ENCODE results near the gene C1orf56.

The C1orf56 gene

DNA sequence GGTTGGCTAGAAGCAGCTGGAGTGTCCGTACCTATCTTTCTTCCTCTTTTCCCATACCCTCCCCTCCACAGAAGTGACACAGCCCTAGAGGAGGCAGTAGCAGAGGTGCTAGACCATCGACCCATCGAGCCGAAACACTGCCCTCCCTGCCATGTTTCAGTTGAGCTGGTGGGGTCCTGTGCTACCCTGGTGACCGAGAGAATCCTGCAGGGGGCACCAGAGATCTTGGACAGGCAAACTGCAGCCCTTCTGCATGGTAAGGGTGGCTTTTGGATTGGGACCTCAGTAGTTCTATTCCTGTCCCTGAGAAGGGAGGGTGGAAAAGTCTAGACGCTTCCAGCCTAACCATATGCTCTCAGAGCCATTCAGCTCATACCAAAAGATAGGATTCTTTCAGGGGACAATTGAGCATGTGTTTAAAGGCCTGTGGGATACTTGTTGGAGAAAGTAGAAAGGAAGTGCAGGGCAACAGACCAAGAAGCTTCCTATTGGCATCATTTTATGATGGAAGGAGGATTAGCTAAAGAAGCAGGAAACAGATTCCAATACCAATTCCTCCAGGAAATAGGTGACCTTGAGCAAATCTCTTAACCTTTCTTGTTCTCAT, 22.9 kb upstream of the C1orf56 start:
- peak; percentile 53 for DNase-seq (ENCODE audit: low read depth)

DNA sequence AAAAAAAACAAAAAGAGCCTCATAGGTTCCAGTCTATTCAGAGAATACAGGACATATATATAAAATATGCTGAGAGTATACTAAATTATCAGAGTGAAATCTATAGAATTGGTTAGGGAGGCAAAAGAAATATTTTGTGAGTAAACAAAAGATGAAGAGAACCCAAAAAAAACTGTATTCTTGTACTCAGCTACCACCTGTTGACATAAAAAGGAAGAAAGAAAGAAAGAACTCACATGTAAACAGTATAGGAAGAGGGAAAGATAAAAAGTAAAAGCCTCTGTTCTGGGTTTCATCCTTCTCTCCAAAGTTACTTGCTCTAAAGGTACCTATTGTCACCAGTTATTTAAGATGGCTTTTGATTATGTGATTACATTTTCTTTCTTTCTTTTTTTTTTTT, 21.1 kb upstream of the C1orf56 start:
- no peak for DNase-seq (ENCODE audit: low read depth)

DNA sequence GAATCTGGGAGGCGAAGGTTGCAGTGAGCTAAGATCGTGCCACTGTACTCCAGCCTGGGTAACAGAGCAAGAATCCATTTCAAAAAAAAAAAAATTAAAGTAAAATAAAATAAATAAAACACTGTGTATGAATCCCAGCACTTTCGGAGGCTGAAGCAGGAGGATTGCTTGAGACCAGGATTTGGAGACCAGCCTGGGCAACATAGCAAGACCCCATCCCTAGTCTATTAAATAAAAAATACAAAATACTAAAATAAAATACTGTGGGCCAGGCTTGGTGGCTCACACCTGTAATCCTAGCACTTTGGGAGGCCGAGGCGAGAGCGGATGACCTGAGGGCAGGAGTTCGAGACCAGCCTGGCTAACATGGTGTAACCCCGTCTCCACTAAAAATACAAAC, 15.4 kb upstream of the C1orf56 start:
- DNase-seq (ENCODE audit: low read depth), result no peak

DNA sequence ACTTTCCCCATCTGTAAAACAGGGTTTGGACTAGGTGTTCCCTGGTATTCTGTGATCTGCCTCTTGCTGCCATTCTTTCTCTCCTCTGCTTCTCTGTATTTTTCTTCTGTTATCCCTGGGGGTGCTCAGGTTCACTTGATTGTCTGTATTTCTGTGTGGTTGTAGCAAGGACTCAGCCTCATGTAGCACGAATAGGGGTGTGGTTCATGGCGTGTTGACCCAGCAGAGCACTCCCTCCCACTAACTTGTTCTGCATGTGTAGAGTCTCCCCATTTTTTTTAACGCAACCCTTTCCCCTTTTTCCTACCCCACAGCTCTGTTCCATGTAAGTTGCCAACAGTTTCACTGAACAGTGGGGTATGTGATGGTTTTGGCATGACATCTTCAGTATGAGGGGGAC, 12.4 kb upstream of the C1orf56 start:
- DNase-seq (ENCODE audit: low read depth), result no peak

DNA sequence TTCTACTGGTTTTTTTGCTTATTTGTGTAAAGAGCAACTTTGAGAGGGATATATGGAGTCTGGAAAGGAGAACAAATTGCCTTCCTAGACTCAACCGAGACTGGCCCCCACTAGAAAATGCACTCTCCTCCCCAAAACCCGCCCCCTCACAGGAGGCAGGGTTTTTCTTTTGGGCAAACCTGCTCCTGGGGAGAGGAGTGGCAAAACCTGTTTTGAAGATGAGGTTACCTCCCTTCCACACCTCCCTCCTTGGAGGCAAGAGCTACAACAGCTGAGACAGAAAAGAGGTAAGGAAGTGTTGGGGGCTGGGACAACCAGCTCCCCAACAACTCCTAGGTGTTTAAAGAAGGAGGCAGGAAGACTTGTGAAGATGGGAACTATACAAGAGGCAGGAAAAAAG, 11.2 kb upstream of the C1orf56 start, which contains the start of gene BNIPL:
Gene BNIPL (plus strand): TSS at position 231 of the 400 bp plus-strand sequence. CDS start 140 bp downstream, at position 371.
- no peak for DNase-seq (ENCODE audit: low read depth)

DNA sequence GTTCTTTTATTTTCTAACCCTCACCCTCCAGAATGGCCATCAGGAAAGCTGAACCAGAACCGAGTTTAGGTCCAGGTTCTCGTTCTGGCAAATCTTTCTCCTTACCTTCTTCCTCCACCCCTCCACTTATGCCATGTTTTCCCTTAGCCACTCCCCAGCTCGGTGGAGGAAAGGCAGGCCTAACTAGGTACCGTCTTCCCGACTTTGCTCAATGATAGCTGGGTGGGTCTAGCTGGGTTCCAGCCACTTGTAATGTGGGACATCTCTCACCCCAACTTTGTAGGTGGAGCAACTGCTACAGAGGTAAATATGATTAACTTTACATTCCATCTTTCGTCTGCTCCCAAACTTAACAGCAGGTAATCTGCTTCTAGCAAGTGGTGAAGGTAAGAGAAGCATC, 10.5 kb upstream of the C1orf56 start:
- no peak for DNase-seq (ENCODE audit: low read depth)

DNA sequence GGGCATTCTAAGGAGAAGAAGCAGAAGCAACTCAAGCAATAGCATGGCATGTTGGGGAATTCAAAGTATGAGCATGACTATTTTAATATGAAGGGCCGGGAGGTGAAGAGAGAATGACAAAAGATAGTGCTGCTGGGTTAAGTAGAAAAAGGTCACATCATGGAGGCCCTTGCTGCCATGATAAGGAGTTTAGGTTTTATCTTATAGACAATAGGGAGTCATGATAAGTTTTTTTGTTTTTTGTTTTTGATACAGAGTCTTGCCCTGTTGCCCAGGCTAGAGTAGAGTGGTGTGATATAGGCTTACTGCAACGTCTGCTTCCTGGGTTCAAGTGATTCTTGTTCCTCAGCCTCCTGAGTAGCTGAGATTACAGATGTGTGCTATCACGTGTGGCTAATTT, 8.0 kb upstream of the C1orf56 start:
- no peak for DNase-seq (ENCODE audit: low read depth)

DNA sequence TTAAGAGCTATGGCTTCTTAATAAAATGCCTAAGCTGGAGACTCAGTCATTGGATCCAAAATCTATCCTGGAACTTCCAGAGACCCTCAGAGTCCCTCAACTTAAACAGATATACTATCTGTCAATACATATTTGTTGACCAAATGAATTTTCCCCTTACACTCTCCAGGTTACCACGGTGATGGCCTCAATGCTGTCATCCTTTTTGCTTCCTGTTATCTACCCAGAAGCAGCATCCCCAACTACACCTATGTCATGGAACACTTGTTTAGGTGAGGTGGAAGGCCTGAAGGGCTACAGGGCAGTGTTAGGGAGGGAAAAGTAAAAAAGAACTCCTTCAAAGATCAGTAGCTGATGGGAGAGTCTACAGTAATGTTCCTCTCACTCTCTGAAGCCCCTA, 4.4 kb upstream of the C1orf56 start:
- DNase-seq (ENCODE audit: low read depth), result no peak

DNA sequence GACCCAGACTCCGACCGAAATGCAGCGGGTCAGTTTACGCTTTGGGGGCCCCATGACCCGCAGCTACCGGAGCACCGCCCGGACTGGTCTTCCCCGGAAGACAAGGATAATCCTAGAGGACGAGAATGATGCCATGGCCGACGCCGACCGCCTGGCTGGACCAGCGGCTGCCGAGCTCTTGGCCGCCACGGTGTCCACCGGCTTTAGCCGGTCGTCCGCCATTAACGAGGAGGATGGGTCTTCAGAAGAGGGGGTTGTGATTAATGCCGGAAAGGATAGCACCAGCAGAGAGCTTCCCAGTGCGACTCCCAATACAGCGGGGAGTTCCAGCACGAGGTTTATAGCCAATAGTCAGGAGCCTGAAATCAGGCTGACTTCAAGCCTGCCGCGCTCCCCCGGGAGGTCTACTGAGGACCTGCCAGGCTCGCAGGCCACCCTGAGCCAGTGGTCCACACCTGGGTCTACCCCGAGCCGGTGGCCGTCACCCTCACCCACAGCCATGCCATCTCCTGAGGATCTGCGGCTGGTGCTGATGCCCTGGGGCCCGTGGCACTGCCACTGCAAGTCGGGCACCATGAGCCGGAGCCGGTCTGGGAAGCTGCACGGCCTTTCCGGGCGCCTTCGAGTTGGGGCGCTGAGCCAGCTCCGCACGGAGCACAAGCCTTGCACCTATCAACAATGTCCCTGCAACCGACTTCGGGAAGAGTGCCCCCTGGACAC, 534 bp downstream of the C1orf56 start:
- peak; percentile 40 for DNase-seq (ENCODE audit: low read depth)

DNA sequence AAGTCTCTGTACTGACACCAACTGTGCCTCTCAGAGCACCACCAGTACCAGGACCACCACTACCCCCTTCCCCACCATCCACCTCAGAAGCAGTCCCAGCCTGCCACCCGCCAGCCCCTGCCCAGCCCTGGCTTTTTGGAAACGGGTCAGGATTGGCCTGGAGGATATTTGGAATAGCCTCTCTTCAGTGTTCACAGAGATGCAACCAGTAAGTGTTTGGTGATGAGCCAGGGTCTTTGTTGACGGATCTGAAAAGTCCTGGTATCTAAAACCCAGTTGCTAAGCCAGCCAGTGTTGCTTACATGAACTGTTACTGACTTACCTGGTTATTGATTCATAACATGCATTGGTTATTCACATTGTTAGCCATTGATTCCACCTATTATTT, 1.1 kb downstream of the C1orf56 start:
- no peak for DNase-seq (ENCODE audit: low read depth)

DNA sequence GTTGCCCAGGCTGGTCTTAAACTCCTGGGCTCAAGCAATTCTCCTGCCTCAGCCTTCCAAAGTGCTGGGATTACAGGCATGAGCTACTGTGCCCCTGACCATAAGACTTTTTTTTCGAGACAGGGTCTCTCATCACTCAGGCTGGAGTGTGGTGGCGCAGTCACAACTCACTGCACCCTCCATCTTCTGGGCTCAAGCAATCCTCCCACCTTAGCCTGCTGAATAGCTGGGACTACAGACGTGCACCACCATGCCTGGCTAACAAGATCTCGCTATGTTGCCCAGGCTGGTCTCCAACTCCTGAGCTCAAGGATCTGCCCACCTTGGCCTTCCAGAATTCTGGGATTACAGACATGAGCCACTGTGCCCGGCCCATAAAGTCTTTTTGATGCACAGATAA, 1.9 kb downstream of the C1orf56 start:
- DNase-seq (ENCODE audit: low read depth), result no peak

DNA sequence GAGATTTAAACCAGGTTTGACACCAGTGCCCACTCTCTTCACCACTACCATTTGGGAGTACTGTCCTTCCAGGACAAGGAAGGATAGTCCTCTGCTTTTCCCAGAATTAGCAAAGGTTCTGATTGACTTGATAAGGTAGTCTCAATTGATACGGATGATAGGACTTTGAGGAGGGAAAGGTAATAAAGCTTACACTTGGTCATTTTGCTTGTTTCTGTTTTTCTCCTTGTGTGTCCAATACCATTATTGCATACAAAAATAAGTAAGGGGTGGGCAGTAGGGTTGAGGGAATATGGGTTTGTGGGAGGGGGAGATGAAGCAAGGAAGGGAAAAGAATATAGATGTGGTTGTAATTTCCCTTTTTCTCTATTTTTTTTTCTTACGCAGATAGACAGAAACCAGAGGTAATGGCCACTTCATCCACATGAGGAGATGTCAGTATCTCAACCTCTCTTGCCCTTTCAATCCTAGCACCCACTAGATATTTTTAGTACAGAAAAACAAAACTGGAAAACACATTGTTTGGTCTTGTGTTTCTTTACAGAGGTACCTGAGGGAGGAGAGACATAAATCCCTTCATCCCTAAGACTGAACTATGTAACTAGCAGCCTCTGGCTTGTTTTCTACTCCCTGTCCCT, 2.6 kb downstream of the C1orf56 start:
- DNase-seq (ENCODE audit: low read depth), result no peak

DNA sequence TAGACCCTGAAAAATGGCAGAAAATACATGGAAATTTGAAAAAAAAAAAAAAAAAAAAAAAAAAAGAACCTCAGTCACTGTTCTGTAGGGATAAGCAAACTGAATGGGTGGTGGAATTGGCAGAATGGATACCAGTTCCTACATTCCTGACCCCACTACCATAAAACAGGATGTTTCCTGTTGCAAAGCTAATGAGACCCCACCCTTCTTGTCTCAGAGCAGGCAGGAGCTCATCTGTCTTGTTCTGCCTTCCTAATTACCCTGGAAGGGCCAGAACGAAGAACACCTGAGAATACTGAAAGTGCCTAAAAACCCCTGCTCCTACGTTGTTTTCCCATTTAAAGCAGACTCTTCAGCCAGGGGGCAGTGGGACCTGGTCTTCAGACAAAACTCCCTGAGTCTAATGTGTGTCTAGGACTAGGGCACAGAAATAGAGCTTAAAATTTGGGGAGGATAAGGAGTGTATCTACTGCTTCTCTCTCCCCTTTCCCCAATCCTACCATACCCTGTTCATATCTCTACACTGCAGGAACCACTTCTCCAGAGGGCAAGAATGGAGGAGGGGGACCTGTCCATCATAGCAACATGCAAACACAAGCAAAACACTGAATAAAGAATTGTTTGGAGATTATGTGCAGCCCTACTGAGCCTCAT, 3.9 kb downstream of the C1orf56 start:
- DNase-seq (ENCODE audit: low read depth), result no peak

DNA sequence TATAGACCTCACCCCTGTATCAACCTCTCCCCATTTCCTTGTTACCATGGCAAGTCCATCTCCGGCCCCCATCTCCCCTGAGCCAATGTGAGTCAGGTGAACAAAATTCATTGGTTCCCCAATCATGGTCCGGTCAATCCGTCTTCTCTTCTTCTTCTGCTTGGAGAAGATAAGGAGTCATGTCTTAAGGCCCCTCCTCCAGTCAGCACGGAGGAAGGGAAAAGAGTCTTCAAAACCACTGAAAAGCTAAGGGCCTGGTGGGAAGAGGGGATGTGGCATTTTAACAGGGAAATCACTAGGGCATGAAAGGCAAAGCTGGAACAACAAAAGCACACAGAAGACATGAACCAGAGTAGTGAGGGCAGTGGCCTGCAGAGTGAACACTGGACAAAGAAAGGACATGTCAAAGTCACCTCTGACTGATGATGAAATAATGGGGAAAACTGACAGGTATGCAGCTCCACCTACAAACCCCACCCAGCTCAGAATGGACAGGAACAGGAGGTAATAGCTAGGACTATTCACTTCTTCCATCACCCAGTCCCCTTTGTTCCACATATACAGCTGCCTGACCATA, 7.5 kb downstream of the C1orf56 start:
- DNase-seq (ENCODE audit: low read depth), result no peak

DNA sequence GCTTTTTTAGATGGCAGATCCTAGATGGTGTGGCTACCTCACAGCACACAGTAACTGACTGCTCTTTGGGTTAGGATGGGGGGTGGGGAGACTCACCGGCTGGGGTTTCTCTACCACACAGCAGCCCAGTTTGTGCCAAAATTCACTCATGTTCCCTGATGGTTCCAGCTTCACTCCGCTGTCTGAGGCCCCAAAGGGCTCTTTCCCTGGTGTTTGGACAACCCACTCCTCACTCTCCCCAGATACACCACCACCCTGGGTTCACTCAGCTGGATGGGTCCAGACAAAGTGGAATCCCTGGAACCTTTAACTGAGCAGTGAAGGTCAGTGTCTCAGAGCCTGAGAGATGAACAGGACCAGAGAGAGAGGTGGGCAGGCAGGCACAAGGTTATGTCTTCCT, 8.0 kb downstream of the C1orf56 start:
- no peak for DNase-seq (ENCODE audit: low read depth)

DNA sequence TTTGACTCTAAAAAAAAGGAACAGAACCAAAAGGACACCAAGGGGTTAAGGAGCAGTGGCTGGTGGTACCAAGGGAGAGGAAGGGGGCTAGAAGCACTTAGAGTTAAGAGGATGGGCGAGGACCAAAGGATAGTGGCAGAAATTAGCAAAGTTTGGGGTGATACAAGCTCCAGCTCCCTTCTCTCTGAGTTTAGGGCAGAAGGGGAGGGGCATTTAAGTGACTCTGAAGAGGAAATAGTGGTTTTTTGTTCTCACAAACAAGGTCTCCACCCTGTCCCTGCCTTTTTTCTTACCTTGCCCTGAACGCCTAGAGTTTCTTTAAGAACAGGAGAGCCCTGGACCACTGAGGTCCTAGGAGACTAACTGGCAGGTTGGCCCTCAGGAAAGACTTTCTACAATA, 8.6 kb downstream of the C1orf56 start:
- no peak for DNase-seq (ENCODE audit: low read depth)

DNA sequence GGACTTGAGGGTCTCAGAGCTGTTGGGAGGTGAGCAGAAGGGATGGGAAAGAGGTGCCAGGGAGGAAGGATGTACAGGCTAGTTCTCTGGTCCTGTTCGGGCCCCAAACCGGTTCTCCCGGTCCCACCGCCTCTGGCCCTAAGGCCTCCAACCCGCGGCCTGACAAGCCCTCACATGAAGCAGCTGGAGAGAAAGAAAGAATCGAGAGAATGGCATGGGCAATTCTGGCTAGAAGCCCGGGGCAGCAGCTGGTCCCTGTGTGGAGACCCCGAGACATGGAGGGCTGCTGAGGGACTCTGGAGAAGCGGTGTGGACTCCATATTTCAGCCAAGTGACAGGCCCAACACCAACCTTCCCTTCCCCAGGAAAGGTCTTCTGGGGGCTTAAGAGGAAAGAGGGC, 11.1 kb downstream of the C1orf56 start:
- DNase-seq (ENCODE audit: low read depth), result no peak

DNA sequence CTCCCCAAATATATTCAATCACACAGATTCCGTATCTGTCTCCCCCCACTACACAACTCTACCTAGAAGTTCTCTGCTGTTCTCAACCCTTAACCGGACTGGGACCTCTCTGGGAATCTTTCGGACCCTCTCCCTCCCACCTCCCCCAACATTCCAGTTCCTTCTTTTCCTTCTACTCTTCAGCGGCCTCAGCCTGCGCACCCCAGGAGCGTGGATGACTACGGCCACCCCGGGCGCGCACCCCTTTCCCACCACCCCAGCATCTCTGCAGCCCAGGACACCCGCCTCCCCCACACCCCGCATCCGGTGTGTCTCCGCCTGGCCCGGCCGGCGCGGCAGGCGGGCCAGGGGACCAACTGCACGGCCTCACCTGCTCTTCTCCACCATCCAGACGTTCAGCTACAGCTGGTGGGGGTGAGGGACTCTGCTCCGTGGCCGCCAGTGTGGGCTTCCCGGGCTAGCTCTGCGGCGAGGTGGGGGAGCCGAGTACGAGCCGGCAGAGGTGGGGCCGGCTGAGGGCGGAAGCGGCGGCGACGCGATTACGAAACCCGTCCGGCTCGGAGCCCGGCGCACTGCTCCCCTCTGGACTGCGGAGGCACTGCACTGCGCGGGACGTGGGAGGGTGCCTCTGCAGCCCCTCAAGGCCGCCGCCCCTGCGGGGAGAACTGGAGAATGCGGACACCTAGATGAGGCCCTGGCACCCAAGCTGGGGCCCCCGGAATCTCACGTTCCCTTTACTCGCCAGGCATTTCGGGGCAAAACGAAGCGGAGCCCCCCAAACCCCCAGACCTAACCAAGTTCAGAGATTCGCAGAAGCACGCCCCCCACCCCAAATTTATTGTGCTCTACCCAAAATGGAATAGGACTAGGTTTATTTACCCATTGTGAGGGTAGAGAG, 11.8 kb downstream of the C1orf56 start, which contains the start of gene CDC42SE1:
Gene CDC42SE1 (minus strand): TSS at position 514 of the 898 bp plus-strand sequence. CDS start 3,892 bp downstream, outside the sequence.
- DNase-seq (ENCODE audit: low read depth), result peak; percentile 59

DNA sequence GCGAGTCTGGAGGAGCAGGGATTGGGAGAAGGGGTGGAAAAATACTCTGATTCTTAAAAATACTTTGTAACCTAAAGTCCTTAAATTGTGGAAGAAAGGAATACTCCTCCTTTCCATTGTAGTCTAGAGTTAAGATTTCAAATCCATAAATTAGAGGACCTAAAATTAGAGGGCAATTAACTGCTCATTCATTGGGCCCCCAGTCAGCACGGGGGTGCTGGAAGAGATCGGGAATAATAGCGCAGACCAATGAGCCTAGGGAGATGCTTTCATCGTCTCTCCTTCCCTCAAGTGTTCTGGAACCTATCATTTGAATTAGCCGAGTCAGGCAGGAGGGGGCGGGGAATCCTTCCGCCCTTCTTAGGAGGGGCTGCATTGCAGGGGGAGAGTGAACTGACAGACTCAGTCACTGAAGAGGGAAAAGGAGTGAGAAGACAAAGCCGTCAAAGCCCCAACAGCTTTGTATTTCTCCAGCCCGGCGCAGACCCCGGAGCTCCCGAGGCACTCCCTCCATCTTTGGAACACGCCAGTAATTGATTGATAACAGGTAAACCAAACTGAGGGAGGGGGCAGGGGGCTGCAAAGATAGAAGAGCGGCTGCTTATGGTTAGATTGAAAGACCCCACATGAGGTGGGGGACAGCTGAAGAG, 12.6 kb downstream of the C1orf56 start, which contains the start of gene MLLT11:
Gene MLLT11 (plus strand): TSS at position 391 of the 650 bp plus-strand sequence. CDS start 6,828 bp downstream, outside the sequence.
- DNase-seq (ENCODE audit: low read depth), result peak; percentile 39

DNA sequence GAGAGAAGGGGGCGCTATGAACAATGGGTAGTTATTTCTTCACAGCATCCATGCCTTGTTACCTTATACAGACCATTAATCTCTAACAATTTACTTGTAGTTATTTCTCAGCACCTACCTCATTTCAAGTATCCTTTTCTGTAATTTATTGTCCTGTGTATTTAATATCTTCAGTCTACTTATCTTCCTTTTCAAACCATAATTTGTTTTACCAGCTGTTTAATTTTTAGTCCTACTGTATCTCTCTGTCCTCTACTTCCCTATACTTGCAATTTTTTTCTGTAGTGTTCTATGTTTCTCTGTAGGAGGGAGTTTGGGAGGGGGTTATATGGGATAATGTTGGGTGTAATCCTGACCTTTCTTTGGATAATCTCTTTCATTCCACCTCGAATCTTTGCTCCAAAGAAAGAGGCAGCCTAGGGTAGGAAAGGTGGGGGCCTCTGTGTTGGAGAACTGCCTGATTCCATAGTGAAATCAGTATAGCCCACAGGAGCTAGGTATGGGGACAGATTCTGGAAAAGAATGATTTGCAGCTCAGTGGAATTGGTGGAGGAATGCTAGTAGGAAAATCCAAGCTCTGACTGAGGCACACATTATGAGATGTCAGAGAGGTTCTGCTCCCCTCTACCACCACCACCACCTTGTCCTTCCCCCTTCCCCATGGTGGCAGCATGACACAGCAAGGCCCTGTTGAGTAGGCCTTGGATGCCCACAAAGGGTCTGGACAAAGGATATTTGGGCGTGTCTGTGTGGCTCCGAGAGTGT, 13.3 kb downstream of the C1orf56 start:
- DNase-seq (ENCODE audit: low read depth), result no peak

Measured in fibroblast of the conjunctiva (primary cell).